HG02885 (cell line): ENCODE data around the gene TCEAL8.
A peak's percentile ranks its signal among the peaks of the same experiment; 100 is the strongest.
"Not testable (repeated sequence)": the region's sequence is repeated elsewhere in the genome, so short reads cannot be mapped to it uniquely, and the experiment has no call there.

ENCODE experiments used
- ATAC-seq: cut with Tn5 transposase; IDR thresholded peaks from one replicate; pipeline ENCODE4 v1.9.1; 2021; ENCODE audit warnings: mild to moderate bottlenecking; ENCODE audit not compliant: unreplicated experiment, poor library complexity

TCEAL8 gene

GRCh38 chrX:103254921-103255493 is at the start of gene TCEAL8:
TSS of gene TCEAL8 (minus strand) at chrX:103255155. CDS start at chrX:103253979, 1,176 bp downstream.
- ATAC-seq = peak; percentile 99

- ATAC-seq = no peak
Measured at GRCh38 chrX:103304705-103305104, 49.8 kb upstream of the TCEAL8 start.

- no peak for ATAC-seq
Measured at GRCh38 chrX:103293118-103293517, 38.2 kb upstream of the TCEAL8 start.

GRCh38 chrX:103279624-103280023 is 24.7 kb upstream of the TCEAL8 start:
- ATAC-seq = no peak

- no peak for ATAC-seq
Measured at GRCh38 chrX:103276581-103277002, 21.6 kb upstream of the TCEAL8 start, which contains the start of gene TCEAL5. TSS of gene TCEAL5 (minus strand) at chrX:103276750. CDS start at chrX:103274563, 2,187 bp downstream.

- ATAC-seq = no peak
Measured at GRCh38 chrX:103275947-103276567, 21.1 kb upstream of the TCEAL8 start.

GRCh38 chrX:103274284-103274683 is 19.3 kb upstream of the TCEAL8 start:
- no peak for ATAC-seq

- no peak for ATAC-seq
Measured at GRCh38 chrX:103258275-103258674, 3.3 kb upstream of the TCEAL8 start.

- ATAC-seq = no peak
Measured at GRCh38 chrX:103256651-103257050, 1.7 kb upstream of the TCEAL8 start.

GRCh38 chrX:103254171-103254824 is 657 bp downstream of the TCEAL8 start:
- ATAC-seq = peak; percentile 53

- ATAC-seq = no peak
Measured at GRCh38 chrX:103253608-103254007, 1.3 kb downstream of the TCEAL8 start.

- ATAC-seq = no peak
Measured at GRCh38 chrX:103250977-103251376, 4.0 kb downstream of the TCEAL8 start.

GRCh38 chrX:103249805-103250204 is 5.2 kb downstream of the TCEAL8 start:
- no peak for ATAC-seq

GRCh38 chrX:103248553-103248952 is 6.4 kb downstream of the TCEAL8 start:
- peak; percentile 67 for ATAC-seq

GRCh38 chrX:103240155-103240554 is 14.8 kb downstream of the TCEAL8 start:
- no peak for ATAC-seq

GRCh38 chrX:103236296-103236695 is 18.7 kb downstream of the TCEAL8 start:
- ATAC-seq = no peak

GRCh38 chrX:103235608-103236007 is 19.3 kb downstream of the TCEAL8 start:
- not testable (repeated sequence) for ATAC-seq

GRCh38 chrX:103234869-103235268 is 20.1 kb downstream of the TCEAL8 start:
- no peak for ATAC-seq

- ATAC-seq = no peak
Measured at GRCh38 chrX:103233263-103233662, 21.7 kb downstream of the TCEAL8 start.

- ATAC-seq = not testable (repeated sequence)
Measured at GRCh38 chrX:103225918-103226317, 29.0 kb downstream of the TCEAL8 start.

GRCh38 chrX:103220511-103221323 is 34.2 kb downstream of the TCEAL8 start:
- ATAC-seq = no peak
